GM20000 (cell line): ENCODE measurements around the gene NRL.
"Not testable (repeated sequence)": the region's sequence is repeated elsewhere in the genome, so short reads cannot be mapped to it uniquely, and the experiment has no call there.

Source experiments
- DNase-seq: peaks from one replicate; pipeline ENCODE4 v3.0.0; 2012; ENCODE audit warnings: low spot score
- CTCF ChIP-seq: IDR thresholded peaks from 2 replicates; pipeline ENCODE4 v1.5.1; 2012; ENCODE audit warnings: mild to moderate bottlenecking, control low read depth; ENCODE audit errors: extremely low read depth, missing control alignments

Gene NRL

GRCh38 chr14:24110523-24110922, 4.2 kb downstream of the NRL start:
- TF ChIP-seq CTCF: no peak
- DNase-seq: no peak

- DNase-seq: no peak
These were observed 4.7 kb downstream of the NRL start for GRCh38 chr14:24110060-24110459.

GRCh38 chr14:24108336-24108874, 6.3 kb downstream of the NRL start:
- no peak for TF ChIP-seq CTCF
- no peak for DNase-seq

More at GRCh38 chr14:24110060-24110459, 4.7 kb downstream of the NRL start:
- no peak for TF ChIP-seq CTCF

GRCh38 chr14:24106672-24107271, 8.0 kb downstream of the NRL start:
- TF ChIP-seq CTCF: no peak
- DNase-seq: no peak

- not testable (repeated sequence) for DNase-seq
These were observed 9.0 kb downstream of the NRL start for GRCh38 chr14:24105609-24106239.

GRCh38 chr14:24103451-24103850, 11.3 kb downstream of the NRL start:
- no peak for TF ChIP-seq CTCF
- no peak for DNase-seq

GRCh38 chr14:24102357-24103048, 12.2 kb downstream of the NRL start:
- no peak for TF ChIP-seq CTCF
- no peak for DNase-seq
